ENCODE measurements around the gene ACOT7.

- no peak for TF ChIP-seq CTCF (IDR thresholded peaks at IDR 0.05; ENCODE audit: poor library complexity)
- TF ChIP-seq EZH2phosphoT487 (IDR thresholded peaks at IDR 0.05; ENCODE audit: low read depth, severe bottlenecking, unreplicated experiment): no peak
Observed at GRCh38 chr1:6426277-6426971, 32.9 kb upstream of the ACOT7 start.
